Measurements from ENCODE around the gene CCRL2.
"Not testable (repeated sequence)": the region's sequence is repeated elsewhere in the genome, so short reads cannot be mapped to it uniquely, and the experiment has no call there.

CCRL2 gene

GRCh38 chr3:46405301-46406019 is 1.6 kb upstream of the CCRL2 start:
- DNase-seq = no peak

GRCh38 chr3:46406443-46406787 is 644 bp upstream of the CCRL2 start:
- DNase-seq = no peak

GRCh38 chr3:46407970-46408369 is 911 bp downstream of the CCRL2 start:
- DNase-seq = peak; percentile 51

GRCh38 chr3:46408853-46409252 is 1.8 kb downstream of the CCRL2 start:
- DNase-seq = no peak

GRCh38 chr3:46409739-46410489 is 2.9 kb downstream of the CCRL2 start:
- DNase-seq = peak; percentile 54

- DNase-seq = peak; percentile 40
Observed at GRCh38 chr3:46410669-46411068, 3.6 kb downstream of the CCRL2 start.

- no peak for DNase-seq
Observed at GRCh38 chr3:46411271-46411670, 4.2 kb downstream of the CCRL2 start.

- no peak for DNase-seq
Observed at GRCh38 chr3:46412786-46413298, 5.8 kb downstream of the CCRL2 start.

GRCh38 chr3:46413951-46414350 is 6.9 kb downstream of the CCRL2 start:
- no peak for DNase-seq

GRCh38 chr3:46414739-46415138 is 7.7 kb downstream of the CCRL2 start:
- DNase-seq = no peak

- no peak for DNase-seq
Observed at GRCh38 chr3:46416125-46416810, 9.2 kb downstream of the CCRL2 start.

- DNase-seq = no peak
Observed at GRCh38 chr3:46416811-46417510, 9.9 kb downstream of the CCRL2 start.

- DNase-seq = no peak
Observed at GRCh38 chr3:46417841-46418611, 11.0 kb downstream of the CCRL2 start.

- no peak for DNase-seq
Observed at GRCh38 chr3:46419816-46420215, 12.8 kb downstream of the CCRL2 start.

- DNase-seq = no peak
Observed at GRCh38 chr3:46420931-46421330, 13.9 kb downstream of the CCRL2 start.

- DNase-seq = no peak
Observed at GRCh38 chr3:46422617-46423016, 15.6 kb downstream of the CCRL2 start.

GRCh38 chr3:46423588-46423987 is 16.5 kb downstream of the CCRL2 start:
- DNase-seq = no peak

GRCh38 chr3:46426476-46426875 is 19.4 kb downstream of the CCRL2 start:
- not testable (repeated sequence) for DNase-seq

- DNase-seq = not testable (repeated sequence)
Observed at GRCh38 chr3:46427404-46427803, 20.3 kb downstream of the CCRL2 start.

- no peak for DNase-seq
Observed at GRCh38 chr3:46427916-46428833, 21.1 kb downstream of the CCRL2 start.

- DNase-seq = no peak
Observed at GRCh38 chr3:46429250-46429649, 22.2 kb downstream of the CCRL2 start.

All from femur (tissue), 1 donor.